IPS-11a (cell line): ENCODE results near the gene RGL3.
A peak's percentile ranks its signal among the peaks of the same experiment; 100 is the strongest.
"Not testable (repeated sequence)": the region's sequence is repeated elsewhere in the genome, so short reads cannot be mapped to it uniquely, and the experiment has no call there.

ENCODE experiments used
- H3K4me3 ChIP-seq: one replicate; pipeline ENCODE4 v1.5.1; 2013; ENCODE audit warnings: low read depth, low read length, control low read depth

RGL3 gene

GRCh38 chr19:11384778-11385129, 34.4 kb downstream of the RGL3 start:
- H3K4me3 ChIP-seq: no peak overlapping the region

GRCh38 chr19:11383706-11384048, 35.4 kb downstream of the RGL3 start:
- H3K4me3 ChIP-seq: peak overlapping the region; percentile 54

- peak overlapping the region; percentile 54 for H3K4me3 ChIP-seq
These were observed 36.0 kb downstream of the RGL3 start for GRCh38 chr19:11382898-11383705.

GRCh38 chr19:11380653-11381537, 38.2 kb downstream of the RGL3 start:
- peak overlapping the region; percentile 80 for H3K4me3 ChIP-seq

GRCh38 chr19:11379857-11380350, 39.2 kb downstream of the RGL3 start:
- no peak overlapping the region for H3K4me3 ChIP-seq

- not testable (repeated sequence) for H3K4me3 ChIP-seq
These were observed 39.8 kb downstream of the RGL3 start for GRCh38 chr19:11379269-11379845.

- H3K4me3 ChIP-seq: no peak overlapping the region
These were observed 40.6 kb downstream of the RGL3 start for GRCh38 chr19:11378319-11379189.

GRCh38 chr19:11377756-11378155, 41.4 kb downstream of the RGL3 start:
- H3K4me3 ChIP-seq: no peak overlapping the region

GRCh38 chr19:11377237-11377636, 41.9 kb downstream of the RGL3 start:
- no peak overlapping the region for H3K4me3 ChIP-seq

GRCh38 chr19:11375143-11375948, 43.8 kb downstream of the RGL3 start:
- H3K4me3 ChIP-seq: peak overlapping the region; percentile 87

- H3K4me3 ChIP-seq: peak within 1 kb of the TSS; percentile 87
These were observed 44.5 kb downstream of the RGL3 start, which contains the start of gene SWSAP1 for GRCh38 chr19:11374433-11375142. SWSAP1 (plus strand) TSS chr19:11374666; CDS start chr19:11374681, 15 bp downstream.

GRCh38 chr19:11373885-11374432, 45.2 kb downstream of the RGL3 start:
- H3K4me3 ChIP-seq: peak overlapping the region; percentile 87

- no peak overlapping the region for H3K4me3 ChIP-seq
These were observed 45.8 kb downstream of the RGL3 start for GRCh38 chr19:11373166-11373884.

- no peak overlapping the region for H3K4me3 ChIP-seq
These were observed 48.4 kb downstream of the RGL3 start for GRCh38 chr19:11370744-11371143.

GRCh38 chr19:11367528-11367927, 51.6 kb downstream of the RGL3 start:
- no peak overlapping the region for H3K4me3 ChIP-seq

GRCh38 chr19:11365557-11366117, 53.5 kb downstream of the RGL3 start:
- no peak overlapping the region for H3K4me3 ChIP-seq

GRCh38 chr19:11364935-11365334, 54.2 kb downstream of the RGL3 start:
- H3K4me3 ChIP-seq: no peak overlapping the region
